ENCODE results near the gene HMCES.

Gene HMCES

GRCh38 chr3:129320825-129321487 lies 42.3 kb downstream of the HMCES start:
- H3K4me3 ChIP-seq (ENCODE audit: low read depth, low read length) = no peak overlapping the region
- DNase-seq (ENCODE audit: low read depth) = no peak
- no peak for TF ChIP-seq CTCF (conservative IDR thresholded peaks at IDR 0.05; ENCODE audit: low read depth, low read length)

GRCh38 chr3:129321887-129322286 lies 43.2 kb downstream of the HMCES start:
- no peak overlapping the region for H3K4me3 ChIP-seq (ENCODE audit: low read depth, low read length)
- no peak for DNase-seq (ENCODE audit: low read depth)
- no peak for TF ChIP-seq CTCF (conservative IDR thresholded peaks at IDR 0.05; ENCODE audit: low read depth, low read length)

GRCh38 chr3:129323651-129324294 lies 45.1 kb downstream of the HMCES start:
- DNase-seq (ENCODE audit: low read depth) = no peak

GRCh38 chr3:129324855-129325254 lies 46.2 kb downstream of the HMCES start:
- H3K4me3 ChIP-seq (ENCODE audit: low read depth, low read length) = no peak overlapping the region
- DNase-seq (ENCODE audit: low read depth) = no peak

More at GRCh38 chr3:129323651-129324294, 45.1 kb downstream of the HMCES start:
- H3K4me3 ChIP-seq (ENCODE audit: low read depth, low read length) = no peak overlapping the region
- peak; percentile 51 for TF ChIP-seq CTCF (conservative IDR thresholded peaks at IDR 0.05; ENCODE audit: low read depth, low read length)

GRCh38 chr3:129325383-129325782 lies 46.7 kb downstream of the HMCES start:
- no peak for DNase-seq (ENCODE audit: low read depth)
- TF ChIP-seq CTCF (conservative IDR thresholded peaks at IDR 0.05; ENCODE audit: low read depth, low read length) = no peak
- no peak overlapping the region for H3K4me3 ChIP-seq (ENCODE audit: low read depth, low read length)

More at GRCh38 chr3:129324855-129325254, 46.2 kb downstream of the HMCES start:
- no peak for TF ChIP-seq CTCF (conservative IDR thresholded peaks at IDR 0.05; ENCODE audit: low read depth, low read length)

- DNase-seq (ENCODE audit: low read depth) = no peak
- TF ChIP-seq CTCF (conservative IDR thresholded peaks at IDR 0.05; ENCODE audit: low read depth, low read length) = no peak
- no peak overlapping the region for H3K4me3 ChIP-seq (ENCODE audit: low read depth, low read length)
Measured at GRCh38 chr3:129326138-129326537, 47.5 kb downstream of the HMCES start.

GRCh38 chr3:129326595-129326994 lies 47.9 kb downstream of the HMCES start:
- TF ChIP-seq CTCF (conservative IDR thresholded peaks at IDR 0.05; ENCODE audit: low read depth, low read length) = no peak
- no peak for DNase-seq (ENCODE audit: low read depth)

More at GRCh38 chr3:129326595-129326994, 47.9 kb downstream of the HMCES start:
- H3K4me3 ChIP-seq (ENCODE audit: low read depth, low read length) = no peak overlapping the region

Measured in choroid plexus epithelial cell (primary cell).